ENCODE data around the gene OPCML.

OPCML gene

GRCh38 chr11:133541021-133541719 is 8.9 kb upstream of the OPCML start:
- Histone ChIP-seq H3K14ac (ENCODE audit: low read length) (no peak overlapping the region), H2AK5ac (ENCODE audit: low read depth, low read length) (no peak overlapping the region), H3K9ac (ENCODE audit: low read depth, low read length, poor library complexity) (no peak overlapping the region), H4K8ac (ENCODE audit: low read depth, low read length) (no peak overlapping the region), H3K4me1 (ENCODE audit: control insufficient read depth in 2 of 2, insufficient read depth in 1 of 2, low read depth in 1 of 2, low read length in 2 of 2) (peaks cover 24 to 40% of the 10 kb centered on the region in 2 donors), H2BK12ac (ENCODE audit: low read length) (no peak overlapping the region), H3K4ac (ENCODE audit: low read length) (no peak overlapping the region), H3K9me3 (replicated peaks in 1 of 2; ENCODE audit: control insufficient read depth in 2 of 2, insufficient read depth in 1 of 2, low read depth in 1 of 2, low read length in 2 of 2) (peaks cover 0 to 4% of the 10 kb centered on the region in 2 donors), H2BK5ac (ENCODE audit: low read length) (no peak overlapping the region), H4K91ac (ENCODE audit: low read depth, low read length, poor library complexity) (no peak overlapping the region), H3K27me3 (ENCODE audit: control insufficient read depth in 3 of 3, insufficient read depth in 3 of 3, low read depth in 1 of 3, low read length in 3 of 3) (no peaks in the 10 kb centered on the region), H2BK15ac (ENCODE audit: low read length) (no peak overlapping the region), H2BK120ac (ENCODE audit: low read depth, low read length) (no peak overlapping the region), H3K18ac (ENCODE audit: low read length) (no peak overlapping the region), H3K79me1 (ENCODE audit: low read depth, low read length) (no peaks in the 10 kb centered on the region), H2AFZ (ENCODE audit: low read length) (peak overlapping the region; percentile 79), H3K27ac (replicated peaks; ENCODE audit: low read length) (peak overlapping the region; percentile 75), H3K4me2 (ENCODE audit: insufficient read depth, low read length, poor library complexity, severe bottlenecking) (peak overlapping the region; percentile 34), H3K36me3 (replicated peaks in 1 of 2; ENCODE audit: control insufficient read depth in 2 of 2, insufficient read depth in 2 of 2, low read length in 2 of 2) (no peaks in the 10 kb centered on the region), H3K4me3 (ENCODE audit: low read length in 2 of 2) (peak overlapping the region in 1 of 2 donors; percentile 24), H3K23ac (ENCODE audit: low read depth, low read length, poor library complexity) (no peak overlapping the region)
- no CpG with 5 or more reads among the region's 10 CpGs for WGBS, 2 donors (ENCODE audit: extremely low coverage in 2 of 2, insufficient read length in 2 of 2, insufficient replicate concordance in 1 of 2)
- DNase-seq (ENCODE audit: low spot score): peak; percentile 57

GRCh38 chr11:133536198-133536597 is 3.9 kb upstream of the OPCML start:
- Histone ChIP-seq H3K4me2 (ENCODE audit: insufficient read depth, low read length, poor library complexity, severe bottlenecking) (no peak overlapping the region), H4K91ac (ENCODE audit: low read depth, low read length, poor library complexity) (no peak overlapping the region), H3K4ac (ENCODE audit: low read length) (no peak overlapping the region), H2BK15ac (ENCODE audit: low read length) (no peak overlapping the region), H3K9ac (ENCODE audit: low read depth, low read length, poor library complexity) (no peak overlapping the region), H3K27me3 (ENCODE audit: control insufficient read depth in 3 of 3, insufficient read depth in 3 of 3, low read depth in 1 of 3, low read length in 3 of 3) (peaks cover 0 to 16% (median 0%) of the 10 kb centered on the region in 3 experiments), H2AFZ (ENCODE audit: low read length) (no peak overlapping the region), H2BK120ac (ENCODE audit: low read depth, low read length) (no peak overlapping the region), H3K9me3 (replicated peaks in 1 of 2; ENCODE audit: control insufficient read depth in 2 of 2, insufficient read depth in 1 of 2, low read depth in 1 of 2, low read length in 2 of 2) (peaks cover 0 to 4% of the 10 kb centered on the region in 2 donors), H3K4me1 (ENCODE audit: control insufficient read depth in 2 of 2, insufficient read depth in 1 of 2, low read depth in 1 of 2, low read length in 2 of 2) (peaks cover 17 to 19% of the 10 kb centered on the region in 2 donors), H3K14ac (ENCODE audit: low read length) (no peak overlapping the region), H2BK5ac (ENCODE audit: low read length) (no peak overlapping the region), H2BK12ac (ENCODE audit: low read length) (no peak overlapping the region), H3K18ac (ENCODE audit: low read length) (no peak overlapping the region), H3K23ac (ENCODE audit: low read depth, low read length, poor library complexity) (no peak overlapping the region), H3K4me3 (ENCODE audit: low read length in 2 of 2) (no peak overlapping the region), H3K36me3 (replicated peaks in 1 of 2; ENCODE audit: control insufficient read depth in 2 of 2, insufficient read depth in 2 of 2, low read length in 2 of 2) (no peaks in the 10 kb centered on the region), H2AK5ac (ENCODE audit: low read depth, low read length) (no peak overlapping the region), H3K79me1 (ENCODE audit: low read depth, low read length) (no peaks in the 10 kb centered on the region), H3K27ac (replicated peaks; ENCODE audit: low read length) (no peak overlapping the region), H4K8ac (ENCODE audit: low read depth, low read length) (no peak overlapping the region)
- DNase-seq (ENCODE audit: low spot score): no peak
- no CpG with 5 or more reads among the region's 1 CpG for WGBS, 2 donors (ENCODE audit: extremely low coverage in 2 of 2, insufficient read length in 2 of 2, insufficient replicate concordance in 1 of 2)

DNA sequence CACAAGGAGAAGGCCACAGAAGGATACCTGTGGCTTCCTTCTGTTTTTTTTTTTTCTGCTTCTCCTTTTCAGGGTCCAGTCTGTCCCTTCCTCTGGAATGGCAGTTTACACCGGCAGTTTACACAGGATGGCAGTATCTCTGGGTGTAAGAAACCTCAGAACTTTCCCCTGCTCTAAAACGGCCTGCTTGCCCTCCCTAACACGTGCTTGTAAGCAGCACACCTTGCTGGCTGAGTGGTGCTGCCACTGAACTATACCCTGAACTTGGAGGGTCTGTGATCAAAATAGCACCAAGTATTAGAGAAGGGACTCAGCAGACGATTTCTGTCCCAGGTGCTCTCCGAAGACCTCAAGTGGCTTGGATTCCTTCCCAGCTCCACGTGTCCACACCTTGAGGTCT is 904 bp upstream of the OPCML start:
- no peak overlapping the region for H3K27ac ChIP-seq (replicated peaks; ENCODE audit: low read length)
- no peak overlapping the region for H2BK15ac ChIP-seq (ENCODE audit: low read length)
- no peaks in the 10 kb centered on the region for H3K9me3 ChIP-seq (replicated peaks in 1 of 2; ENCODE audit: control insufficient read depth in 2 of 2, insufficient read depth in 1 of 2, low read depth in 1 of 2, low read length in 2 of 2)
- H3K4me3 ChIP-seq (ENCODE audit: low read length in 2 of 2): no peak overlapping the region
- no peaks in the 10 kb centered on the region for H3K36me3 ChIP-seq (replicated peaks in 1 of 2; ENCODE audit: control insufficient read depth in 2 of 2, insufficient read depth in 2 of 2, low read length in 2 of 2)
- peaks cover 16 to 20% of the 10 kb centered on the region in 2 donors for H3K4me1 ChIP-seq (ENCODE audit: control insufficient read depth in 2 of 2, insufficient read depth in 1 of 2, low read depth in 1 of 2, low read length in 2 of 2)
- H3K23ac ChIP-seq (ENCODE audit: low read depth, low read length, poor library complexity): no peak overlapping the region
- H2BK5ac ChIP-seq (ENCODE audit: low read length): no peak overlapping the region
- H4K91ac ChIP-seq (ENCODE audit: low read depth, low read length, poor library complexity): no peak overlapping the region
- H3K9ac ChIP-seq (ENCODE audit: low read depth, low read length, poor library complexity): no peak overlapping the region
- no CpG with 5 or more reads among the region's 6 CpGs for whole genome bisulfite sequencing, 2 donors (ENCODE audit: extremely low coverage in 2 of 2, insufficient read length in 2 of 2, insufficient replicate concordance in 1 of 2)
- no peak overlapping the region for H3K4me2 ChIP-seq (ENCODE audit: insufficient read depth, low read length, poor library complexity, severe bottlenecking)
- no peak overlapping the region for H2BK12ac ChIP-seq (ENCODE audit: low read length)
- no peak overlapping the region for H3K14ac ChIP-seq (ENCODE audit: low read length)
- peaks cover 0 to 26% (median 0%) of the 10 kb centered on the region in 3 experiments for H3K27me3 ChIP-seq (ENCODE audit: control insufficient read depth in 3 of 3, insufficient read depth in 3 of 3, low read depth in 1 of 3, low read length in 3 of 3)
- no peak for DNase-seq (ENCODE audit: low spot score)
- H3K4ac ChIP-seq (ENCODE audit: low read length): no peak overlapping the region
- H2AFZ ChIP-seq (ENCODE audit: low read length): peak overlapping the region; percentile 83
- no peak overlapping the region for H3K18ac ChIP-seq (ENCODE audit: low read length)
- no peak overlapping the region for H2BK120ac ChIP-seq (ENCODE audit: low read depth, low read length)
- no peak overlapping the region for H2AK5ac ChIP-seq (ENCODE audit: low read depth, low read length)
- H3K79me1 ChIP-seq (ENCODE audit: low read depth, low read length): no peaks in the 10 kb centered on the region
- H4K8ac ChIP-seq (ENCODE audit: low read depth, low read length): no peak overlapping the region

GRCh38 chr11:133531458-133531857 is 843 bp downstream of the OPCML start:
- Histone ChIP-seq H4K8ac (ENCODE audit: low read depth, low read length) (no peak overlapping the region), H3K18ac (ENCODE audit: low read length) (no peak overlapping the region), H3K4me1 (ENCODE audit: control insufficient read depth in 2 of 2, insufficient read depth in 1 of 2, low read depth in 1 of 2, low read length in 2 of 2) (peaks cover 16 to 20% of the 10 kb centered on the region in 2 donors), H2AFZ (ENCODE audit: low read length) (no peak overlapping the region), H3K79me1 (ENCODE audit: low read depth, low read length) (no peaks in the 10 kb centered on the region), H3K4me3 (ENCODE audit: low read length in 2 of 2) (peak overlapping the region in 1 of 2 donors; percentile 30), H2BK5ac (ENCODE audit: low read length) (no peak overlapping the region), H2BK15ac (ENCODE audit: low read length) (no peak overlapping the region), H2BK12ac (ENCODE audit: low read length) (no peak overlapping the region), H3K9me3 (replicated peaks in 1 of 2; ENCODE audit: control insufficient read depth in 2 of 2, insufficient read depth in 1 of 2, low read depth in 1 of 2, low read length in 2 of 2) (no peaks in the 10 kb centered on the region), H3K23ac (ENCODE audit: low read depth, low read length, poor library complexity) (no peak overlapping the region), H3K27ac (replicated peaks; ENCODE audit: low read length) (no peak overlapping the region), H3K14ac (ENCODE audit: low read length) (no peak overlapping the region), H3K4ac (ENCODE audit: low read length) (no peak overlapping the region), H2AK5ac (ENCODE audit: low read depth, low read length) (no peak overlapping the region), H3K27me3 (ENCODE audit: control insufficient read depth in 3 of 3, insufficient read depth in 3 of 3, low read depth in 1 of 3, low read length in 3 of 3) (peaks cover 0 to 26% (median 0%) of the 10 kb centered on the region in 3 experiments), H3K36me3 (replicated peaks in 1 of 2; ENCODE audit: control insufficient read depth in 2 of 2, insufficient read depth in 2 of 2, low read length in 2 of 2) (no peaks in the 10 kb centered on the region), H4K91ac (ENCODE audit: low read depth, low read length, poor library complexity) (no peak overlapping the region), H2BK120ac (ENCODE audit: low read depth, low read length) (no peak overlapping the region), H3K9ac (ENCODE audit: low read depth, low read length, poor library complexity) (no peak overlapping the region), H3K4me2 (ENCODE audit: insufficient read depth, low read length, poor library complexity, severe bottlenecking) (peak overlapping the region; percentile 87)
- DNase-seq (ENCODE audit: low spot score): no peak
- no CpG with 5 or more reads among the region's 6 CpGs for WGBS, 2 donors (ENCODE audit: extremely low coverage in 2 of 2, insufficient read length in 2 of 2, insufficient replicate concordance in 1 of 2)
